Ovary (tissue), 3 donors: ENCODE data around the gene FRMD5.

Experiments
- CTCF ChIP-seq, 3 donors: fragments of 450-650 bp in 2 of 3; fragments of 200-600 bp in 1 of 3; IDR thresholded peaks; one replicate each; pipeline versions ENCODE4 v1.5.1 to v1.8.0; 2016 to 2022; ENCODE audit warnings: antibody characterized with exemption in 3 of 3, mild to moderate bottlenecking in 1 of 3
- EP300 ChIP-seq: sonication (generic); formaldehyde crosslinking; IDR thresholded peaks from one replicate; pipeline ENCODE4 v1.6.1; 2017; ENCODE audit warnings: antibody characterized with exemption
- donor health status: DM: no; HTN: no; CAD: no.

GRCh38 chr15:43878446-43878845 is 316.6 kb downstream of the FRMD5 start:
- TF ChIP-seq EP300 (no peak), CTCF (IDR thresholded peaks at IDR 0.05) (no peak)
